Measurements from ENCODE around the gene CCDC187.

DNA sequence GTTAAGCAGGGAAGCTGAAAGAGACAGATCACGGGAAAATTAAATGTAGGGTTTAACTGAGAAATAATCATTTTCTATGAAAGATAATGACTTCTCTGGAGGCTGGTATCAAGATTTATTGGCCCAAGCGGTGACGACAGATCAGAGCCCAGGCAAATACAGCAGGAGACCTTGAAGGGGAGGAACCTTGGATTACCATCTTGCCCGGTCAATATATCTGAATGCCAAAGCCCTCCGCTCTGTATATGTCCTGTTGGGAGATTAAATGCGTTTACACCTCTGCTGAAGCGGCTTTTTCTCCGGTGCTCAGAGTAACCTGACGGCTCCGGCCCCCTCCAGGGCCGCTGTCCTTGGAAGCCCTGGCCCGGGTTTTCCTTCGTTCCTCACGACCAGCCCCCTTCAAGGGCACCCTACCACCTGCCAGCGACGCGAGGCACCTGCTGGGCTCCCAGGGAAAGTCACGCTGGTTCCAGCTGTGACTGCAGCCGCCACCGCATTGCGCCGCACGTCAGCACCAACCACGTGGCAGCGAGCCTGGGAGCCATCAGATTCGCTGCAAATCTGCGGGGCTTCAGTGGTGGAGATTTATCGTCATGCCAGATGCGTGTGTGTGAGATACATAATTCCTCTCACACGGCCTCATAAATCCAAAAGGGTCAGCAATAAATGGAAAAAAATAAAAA is 53.9 kb downstream of the CCDC187 start:
- TF ChIP-seq, protein P1, sequence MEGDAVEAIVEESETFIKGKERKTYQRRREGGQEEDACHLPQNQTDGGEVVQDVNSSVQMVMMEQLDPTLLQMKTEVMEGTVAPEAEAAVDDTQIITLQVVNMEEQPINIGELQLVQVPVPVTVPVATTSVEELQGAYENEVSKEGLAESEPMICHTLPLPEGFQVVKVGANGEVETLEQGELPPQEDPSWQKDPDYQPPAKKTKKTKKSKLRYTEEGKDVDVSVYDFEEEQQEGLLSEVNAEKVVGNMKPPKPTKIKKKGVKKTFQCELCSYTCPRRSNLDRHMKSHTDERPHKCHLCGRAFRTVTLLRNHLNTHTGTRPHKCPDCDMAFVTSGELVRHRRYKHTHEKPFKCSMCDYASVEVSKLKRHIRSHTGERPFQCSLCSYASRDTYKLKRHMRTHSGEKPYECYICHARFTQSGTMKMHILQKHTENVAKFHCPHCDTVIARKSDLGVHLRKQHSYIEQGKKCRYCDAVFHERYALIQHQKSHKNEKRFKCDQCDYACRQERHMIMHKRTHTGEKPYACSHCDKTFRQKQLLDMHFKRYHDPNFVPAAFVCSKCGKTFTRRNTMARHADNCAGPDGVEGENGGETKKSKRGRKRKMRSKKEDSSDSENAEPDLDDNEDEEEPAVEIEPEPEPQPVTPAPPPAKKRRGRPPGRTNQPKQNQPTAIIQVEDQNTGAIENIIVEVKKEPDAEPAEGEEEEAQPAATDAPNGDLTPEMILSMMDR (IDR thresholded peaks at IDR 0.05; ENCODE audit: borderline replicate concordance, extremely low read depth, low read length, poor library complexity, severe bottlenecking), result no peak
- no peak for TF ChIP-seq EZH2 (IDR thresholded peaks at IDR 0.05; ENCODE audit: borderline replicate concordance, low read depth, low read length, severe bottlenecking)
